IMR-90 (cell line): ENCODE data around the gene ZNF207. TPM values are rescaled to one million over a fixed set of nuclear protein-coding genes. Genes with fewer than 3 reads are reported as not detected.

Experiments
- ATAC-seq: fragments of 200-7000 bp; cut with Tn5 transposase; 2 replicates; pipeline ENCODE4 v1.9.1; 2020; ENCODE audit warnings: low read depth, mild to moderate bottlenecking, moderate library complexity
- BruUV-seq: library from RNA; stranded (reverse); fragments of 400-500 nt; replicated peaks from 2 replicates; lab custom pipeline; 2021; lab: Mats Ljungman, UMichigan
- CTCF ChIA-PET: fragments of 300-600 bp; formaldehyde crosslinking; extraction: SDS; loops from one replicate; lab custom pipeline; 2021; ENCODE audit warnings: antibody characterized with exemption; lab: Yijun Ruan, JAX
- POLR2A ChIA-PET: fragments of 300-600 bp; sonication (Branson Sonifier 250); formaldehyde crosslinking; loops from one replicate; lab custom pipeline; 2022; ENCODE audit warnings: antibody characterized with exemption; ENCODE audit not compliant: unreplicated experiment; lab: Charles Lee
- DNase-seq: peaks from one replicate; pipeline ENCODE4 v3.0.0; 2013
- H2AFZ ChIP-seq: replicated peaks from 2 replicates; pipeline ENCODE3; 2013; ENCODE audit warnings: low read length, mild to moderate bottlenecking; ENCODE audit not compliant: poor library complexity
- H2AK5ac ChIP-seq: 2 replicates; pipeline ENCODE4 v1.6.1; 2013; ENCODE audit warnings: low read depth, low read length, inconsistent platforms
- H2AK9ac ChIP-seq: replicated peaks from 2 replicates; pipeline ENCODE3; 2013; ENCODE audit warnings: mild to moderate bottlenecking, low read depth, low read length, moderate library complexity; ENCODE audit not compliant: poor library complexity
- H2BK120ac ChIP-seq: 2 replicates; pipeline ENCODE4 v1.6.1; 2013; ENCODE audit warnings: low read depth, low read length, inconsistent platforms
- H2BK15ac ChIP-seq: 3 replicates; pipeline ENCODE4 v1.6.1; 2013; ENCODE audit warnings: low read depth, low read length, inconsistent platforms
- H2BK20ac ChIP-seq: 2 replicates; pipeline ENCODE4 v1.6.1; 2013; ENCODE audit warnings: low read depth, mild to moderate bottlenecking, inconsistent platforms, low read length, moderate library complexity
- H2BK5ac ChIP-seq: 2 replicates; pipeline ENCODE4 v1.6.1; 2013; ENCODE audit warnings: mild to moderate bottlenecking, low read depth, low read length, inconsistent platforms; ENCODE audit not compliant: poor library complexity, severe bottlenecking
- H3K14ac ChIP-seq: replicated peaks from 2 replicates; pipeline ENCODE4 v1.6.1; 2013; ENCODE audit warnings: low read depth, low read length, inconsistent platforms
- H3K18ac ChIP-seq: 2 replicates; pipeline ENCODE4 v1.6.1; 2013; ENCODE audit warnings: low read depth, low read length, control low read depth
- H3K23ac ChIP-seq: 2 replicates; pipeline ENCODE4 v1.6.1; 2013; ENCODE audit warnings: low read depth, low read length, inconsistent platforms
- H3K27ac ChIP-seq: 2 replicates; pipeline ENCODE4 v1.5.1; 2013; ENCODE audit warnings: mild to moderate bottlenecking, control low read depth, low read length; ENCODE audit not compliant: insufficient read depth
- H3K27me3 ChIP-seq: 2 replicates; pipeline ENCODE4 v1.6.1; 2013; ENCODE audit warnings: low read length; ENCODE audit not compliant: control insufficient read depth, insufficient read depth
- H3K36me3 ChIP-seq: 2 replicates; pipeline ENCODE4 v1.6.1; 2013; ENCODE audit warnings: low read length, mixed read lengths; ENCODE audit not compliant: control insufficient read depth, insufficient read depth
- H3K4ac ChIP-seq: 2 replicates; pipeline ENCODE4 v1.6.1; 2013; ENCODE audit warnings: low read depth, low read length, inconsistent platforms
- H3K4me1 ChIP-seq: 2 replicates; pipeline ENCODE4 v1.6.1; 2013; ENCODE audit warnings: low read length, mixed read lengths; ENCODE audit not compliant: control insufficient read depth, insufficient read depth
- H3K4me2 ChIP-seq: 2 replicates; pipeline ENCODE4 v1.6.1; 2013; ENCODE audit warnings: low read depth, mild to moderate bottlenecking, control low read depth, low read length, moderate library complexity
- H3K4me3 ChIP-seq: 2 replicates; pipeline ENCODE4 v1.5.1; 2013; ENCODE audit warnings: low read depth, mild to moderate bottlenecking, control low read depth, low read length, moderate library complexity; ENCODE audit not compliant: insufficient read depth
- H3K56ac ChIP-seq: 2 replicates; pipeline ENCODE4 v1.6.1; 2013; ENCODE audit warnings: low read length, inconsistent platforms; ENCODE audit not compliant: insufficient read depth; ENCODE audit errors: extremely low read depth
- H3K79me1 ChIP-seq, 2 experiments: 2 replicates each; pipeline ENCODE4 v1.6.1; 2013; ENCODE audit warnings: low read length in 2 of 2, inconsistent platforms in 1 of 2, low read depth in 1 of 2
- H3K9ac ChIP-seq: 2 replicates; pipeline ENCODE4 v1.6.1; 2013; ENCODE audit warnings: low read depth, low read length, control low read depth
- H3K9me1 ChIP-seq: 2 replicates; pipeline ENCODE4 v1.6.1; 2013; ENCODE audit warnings: low read length, inconsistent platforms; ENCODE audit not compliant: insufficient read depth
- H3K9me3 ChIP-seq: 2 replicates; pipeline ENCODE4 v1.6.1; 2013; ENCODE audit warnings: low read length; ENCODE audit not compliant: control insufficient read depth, insufficient read depth
- H4K20me1 ChIP-seq: 2 replicates; pipeline ENCODE4 v1.6.1; 2013; ENCODE audit warnings: low read length, inconsistent platforms; ENCODE audit not compliant: insufficient read depth
- H4K5ac ChIP-seq: 2 replicates; pipeline ENCODE4 v1.6.1; 2013; ENCODE audit warnings: mild to moderate bottlenecking, low read depth, low read length, control low read depth
- H4K8ac ChIP-seq, 2 experiments: 2 replicates each; pipeline ENCODE4 v1.6.1; 2013; ENCODE audit warnings: low read depth in 2 of 2, low read length in 2 of 2, control low read depth in 1 of 2, inconsistent platforms in 1 of 2
- H4K91ac ChIP-seq: 2 replicates; pipeline ENCODE4 v1.6.1; 2013; ENCODE audit warnings: low read depth, low read length, inconsistent platforms; ENCODE audit not compliant: insufficient read depth
- BHLHE40 ChIP-seq: fragments of 150-350 bp; IDR thresholded peaks from 2 replicates; pipeline ENCODE4 v1.6.1; 2016; ENCODE audit warnings: mild to moderate bottlenecking, low read depth, low read length
- CEBPB ChIP-seq: IDR thresholded peaks from 2 replicates; pipeline ENCODE4 v1.6.1; 2012; ENCODE audit warnings: low read depth, low read length, improper control_type of control experiment
- MAFK ChIP-seq: IDR thresholded peaks from 2 replicates; pipeline ENCODE4 v1.6.1; 2012; ENCODE audit warnings: low read depth, low read length, improper control_type of control experiment
- RAD21 ChIP-seq: IDR thresholded peaks from 2 replicates; pipeline ENCODE4 v1.6.1; 2012; ENCODE audit warnings: low read length, improper control_type of control experiment
- RCOR1 ChIP-seq: IDR thresholded peaks from 2 replicates; pipeline ENCODE4 v1.6.1; 2012; ENCODE audit warnings: mild to moderate bottlenecking, low read length, improper control_type of control experiment; ENCODE audit not compliant: insufficient replicate concordance
- RFX5 ChIP-seq: IDR thresholded peaks from 2 replicates; pipeline ENCODE4 v1.8.0; 2012; ENCODE audit warnings: low read depth, mild to moderate bottlenecking, low read length, moderate library complexity
- SMC3 ChIP-seq: fragments of 150-350 bp; IDR thresholded peaks from 2 replicates; pipeline ENCODE4 v1.6.1; 2016; ENCODE audit warnings: low read depth, mild to moderate bottlenecking, antibody characterized with exemption, low read length, moderate library complexity
- WGBS, 2 experiments: methylation state at CpG; one replicate each; pipeline versions ENCODE4 v1.1.5 to v1.1.7; 2013; ENCODE audit warnings: missing lambda C conversion rate in 2 of 2; ENCODE audit not compliant: insufficient read length in 1 of 2; ENCODE audit errors: extremely low coverage in 2 of 2; 5-methylcytosine and 5-hydroxymethylcytosine counted together
- dilution Hi-C: fragments of 300-500 bp; cut with HindIII; formaldehyde crosslinking; loops from one replicate; pipeline ENCODE4 v1.14.3; 2018; ENCODE audit warnings: low sequenced_read_pairs; ENCODE audit not compliant: unreplicated experiment
- in situ Hi-C: fragments of 300-500 bp; cut with MboI; formaldehyde crosslinking; loops from 3 replicates; pipeline ENCODE4 v1.14.3; 2019; ENCODE audit warnings: low sequenced_read_pairs, inconsistent platforms, mixed read lengths
- intact Hi-C: fragments of 100-400 bp; cut with micrococcal nuclease; formaldehyde crosslinking; loops from 2 replicates; pipeline ENCODE4 v1.10.0; 2022
- polyA plus RNA-seq, 3 experiments: library from polyadenylated mRNA; depleted of rRNA; stranded (reverse); fragments of >200 nt; gene quantifications; 2 replicates each; pipeline ENCODE4 v1.2.3, GENCODE V29; 2012; ENCODE audit warnings: low replicate concordance in 1 of 3
- total RNA-seq: library from RNA; depleted of rRNA; stranded (reverse); fragments of >200 nt; gene quantifications from 2 replicates; pipeline ENCODE4 v1.2.3, GENCODE V29; 2012
- TF ChIP-seq, protein P1 (sequence below): fragments of 150-350 bp; IDR thresholded peaks from 2 replicates; pipeline ENCODE4 v1.6.1; 2016; ENCODE audit warnings: low read depth, mild to moderate bottlenecking, low read length, moderate library complexity, borderline replicate concordance
- TF ChIP-seq, protein P2 (sequence below): fragments of 150-350 bp; IDR thresholded peaks from 2 replicates; pipeline ENCODE4 v1.6.1; 2017; ENCODE audit warnings: mild to moderate bottlenecking, antibody characterized with exemption, low read length, low read depth
- TF ChIP-seq, protein P3 (sequence below): conservative IDR thresholded peaks from 2 replicates; pipeline ENCODE4 v1.5.1; 2012; ENCODE audit warnings: mild to moderate bottlenecking, low read depth, low read length, improper control_type of control experiment

The ZNF207 gene
- total and polyA plus RNA-seq, 2 of the 4 experiments (the other 2 are of a cell fraction), result 199 to 207 TPM

DNA sequence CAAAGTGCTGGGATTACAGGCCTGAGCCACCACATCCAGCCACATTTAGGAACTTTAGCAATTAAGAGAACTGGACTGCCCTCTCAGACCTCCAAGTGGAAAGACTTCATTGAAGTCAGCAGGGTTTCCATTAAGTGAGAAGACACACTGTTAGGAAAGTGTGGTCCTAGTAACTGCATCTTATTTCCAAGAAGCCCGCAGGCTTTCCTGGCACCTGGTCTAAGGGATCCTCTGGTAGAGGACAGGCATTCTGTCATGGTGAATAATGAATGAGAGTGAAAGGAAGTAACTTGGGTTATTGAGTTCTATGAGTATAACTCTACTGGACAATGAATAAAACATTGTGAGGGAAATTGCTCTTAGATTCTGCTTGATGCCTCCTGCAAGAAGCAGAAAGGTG, 22.0 kb upstream of the ZNF207 start:
- H3K36me3 ChIP-seq, result no peaks in the 10 kb centered on the region
- intact Hi-C loops, result no loop called here
- no peak overlapping the region for H4K5ac ChIP-seq
- no TSS peak for BruUV-seq
- H2BK5ac ChIP-seq, result no peak overlapping the region
- no peak overlapping the region for H3K4ac ChIP-seq
- H3K27ac ChIP-seq, result no peak overlapping the region
- H3K4me2 ChIP-seq, result no peak overlapping the region
- DNase-seq (no peak), ATAC-seq (no peak)
- ChIA-PET POLR2A (no interaction called here), CTCF (no interaction called here)
- in situ Hi-C loops, result no loop called here
- H3K79me1 ChIP-seq, result no peaks in the 10 kb centered on the region
- no peaks in the 10 kb centered on the region for H3K27me3 ChIP-seq
- H3K56ac ChIP-seq, result no peak overlapping the region
- no peaks in the 10 kb centered on the region for H3K9me3 ChIP-seq
- no peak overlapping the region for H3K14ac ChIP-seq
- no CpG with 5 or more reads among the region's 1 CpG for WGBS, 2 experiments
- no peak overlapping the region for H4K91ac ChIP-seq
- no peak overlapping the region for H3K9ac ChIP-seq
- H3K18ac ChIP-seq, result no peak overlapping the region
- H3K4me3 ChIP-seq, result no peak overlapping the region
- no peak overlapping the region for H2BK120ac ChIP-seq
- no peak overlapping the region for H2BK15ac ChIP-seq
- no peaks in the 10 kb centered on the region for H3K9me1 ChIP-seq
- dilution Hi-C loops, result no loop called here
- no peaks in the 10 kb centered on the region for H3K4me1 ChIP-seq
- H4K20me1 ChIP-seq, result no peaks in the 10 kb centered on the region
- H2AFZ ChIP-seq, result no peak overlapping the region
- H4K8ac ChIP-seq, result no peak overlapping the region
- H2AK9ac ChIP-seq, result no peak overlapping the region
- H2BK20ac ChIP-seq, result no peak overlapping the region
- TF ChIP-seq, protein P1, sequence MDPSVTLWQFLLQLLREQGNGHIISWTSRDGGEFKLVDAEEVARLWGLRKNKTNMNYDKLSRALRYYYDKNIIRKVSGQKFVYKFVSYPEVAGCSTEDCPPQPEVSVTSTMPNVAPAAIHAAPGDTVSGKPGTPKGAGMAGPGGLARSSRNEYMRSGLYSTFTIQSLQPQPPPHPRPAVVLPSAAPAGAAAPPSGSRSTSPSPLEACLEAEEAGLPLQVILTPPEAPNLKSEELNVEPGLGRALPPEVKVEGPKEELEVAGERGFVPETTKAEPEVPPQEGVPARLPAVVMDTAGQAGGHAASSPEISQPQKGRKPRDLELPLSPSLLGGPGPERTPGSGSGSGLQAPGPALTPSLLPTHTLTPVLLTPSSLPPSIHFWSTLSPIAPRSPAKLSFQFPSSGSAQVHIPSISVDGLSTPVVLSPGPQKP, result no peak
- TF ChIP-seq, protein P2, sequence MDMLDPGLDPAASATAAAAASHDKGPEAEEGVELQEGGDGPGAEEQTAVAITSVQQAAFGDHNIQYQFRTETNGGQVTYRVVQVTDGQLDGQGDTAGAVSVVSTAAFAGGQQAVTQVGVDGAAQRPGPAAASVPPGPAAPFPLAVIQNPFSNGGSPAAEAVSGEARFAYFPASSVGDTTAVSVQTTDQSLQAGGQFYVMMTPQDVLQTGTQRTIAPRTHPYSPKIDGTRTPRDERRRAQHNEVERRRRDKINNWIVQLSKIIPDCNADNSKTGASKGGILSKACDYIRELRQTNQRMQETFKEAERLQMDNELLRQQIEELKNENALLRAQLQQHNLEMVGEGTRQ, result no peak
- TF ChIP-seq SMC3 (no peak), RFX5 (no peak), RCOR1 (no peak), CEBPB (no peak), BHLHE40 (no peak), RAD21 (no peak), MAFK (no peak)
- TF ChIP-seq, protein P3, sequence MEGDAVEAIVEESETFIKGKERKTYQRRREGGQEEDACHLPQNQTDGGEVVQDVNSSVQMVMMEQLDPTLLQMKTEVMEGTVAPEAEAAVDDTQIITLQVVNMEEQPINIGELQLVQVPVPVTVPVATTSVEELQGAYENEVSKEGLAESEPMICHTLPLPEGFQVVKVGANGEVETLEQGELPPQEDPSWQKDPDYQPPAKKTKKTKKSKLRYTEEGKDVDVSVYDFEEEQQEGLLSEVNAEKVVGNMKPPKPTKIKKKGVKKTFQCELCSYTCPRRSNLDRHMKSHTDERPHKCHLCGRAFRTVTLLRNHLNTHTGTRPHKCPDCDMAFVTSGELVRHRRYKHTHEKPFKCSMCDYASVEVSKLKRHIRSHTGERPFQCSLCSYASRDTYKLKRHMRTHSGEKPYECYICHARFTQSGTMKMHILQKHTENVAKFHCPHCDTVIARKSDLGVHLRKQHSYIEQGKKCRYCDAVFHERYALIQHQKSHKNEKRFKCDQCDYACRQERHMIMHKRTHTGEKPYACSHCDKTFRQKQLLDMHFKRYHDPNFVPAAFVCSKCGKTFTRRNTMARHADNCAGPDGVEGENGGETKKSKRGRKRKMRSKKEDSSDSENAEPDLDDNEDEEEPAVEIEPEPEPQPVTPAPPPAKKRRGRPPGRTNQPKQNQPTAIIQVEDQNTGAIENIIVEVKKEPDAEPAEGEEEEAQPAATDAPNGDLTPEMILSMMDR, result no peak
- H2AK5ac ChIP-seq, result no peak overlapping the region
- no peak overlapping the region for H3K23ac ChIP-seq
